DOHH2 (cell line): ENCODE measurements around the gene ICAM1.

ENCODE experiments used
- H3F3A ChIP-seq: fragments of 200-600 bp; sonication (generic), shearing (Covaris generic); 2 replicates; pipeline ENCODE4 v1.6.0; 2016; ENCODE audit warnings: antibody characterized with exemption, mild to moderate bottlenecking; ENCODE audit not compliant: control insufficient read depth, insufficient read depth
- H3K27ac ChIP-seq: fragments of 200-600 bp; sonication (generic); 2 replicates; pipeline ENCODE4 v1.5.1; 2014; ENCODE audit warnings: low read depth, mild to moderate bottlenecking, low read length, moderate library complexity
- H3K27me3 ChIP-seq: fragments of 200-600 bp; sonication (generic); 2 replicates; pipeline ENCODE4 v1.6.1; 2014; ENCODE audit warnings: mild to moderate bottlenecking, low read length, mixed read lengths; ENCODE audit not compliant: control insufficient read depth
- H3K36me3 ChIP-seq: fragments of 200-600 bp; sonication (generic); 2 replicates; pipeline ENCODE4 v1.6.1; 2014; ENCODE audit warnings: mild to moderate bottlenecking, low read length, moderate library complexity, mixed read lengths; ENCODE audit not compliant: control insufficient read depth
- H3K4me1 ChIP-seq: fragments of 200-600 bp; sonication (generic); 2 replicates; pipeline ENCODE4 v1.6.1; 2014; ENCODE audit warnings: mild to moderate bottlenecking, low read length, mixed read lengths; ENCODE audit not compliant: control insufficient read depth
- H3K4me2 ChIP-seq: fragments of 200-600 bp; sonication (generic); 2 replicates; pipeline ENCODE4 v1.6.0; 2014; ENCODE audit warnings: mild to moderate bottlenecking, low read length, moderate library complexity
- H3K4me3 ChIP-seq: fragments of 200-600 bp; sonication (generic); 2 replicates; pipeline ENCODE4 v1.5.1; 2014; ENCODE audit warnings: mild to moderate bottlenecking, low read length, mixed read lengths
- H3K79me2 ChIP-seq: fragments of 200-600 bp; sonication (generic); 2 replicates; pipeline ENCODE4 v1.6.1; 2014; ENCODE audit warnings: mild to moderate bottlenecking, low read length, mixed read lengths; ENCODE audit not compliant: control insufficient read depth
- H3K9me2 ChIP-seq: fragments of 200-600 bp; sonication (generic); replicated peaks from 2 replicates; pipeline ENCODE4 v1.6.1; 2014; ENCODE audit warnings: mild to moderate bottlenecking, low read length, mixed read lengths; ENCODE audit not compliant: control insufficient read depth
- H3K9me3 ChIP-seq: fragments of 200-600 bp; sonication (generic); 2 replicates; pipeline ENCODE4 v1.6.1; 2014; ENCODE audit warnings: antibody characterized with exemption, low read length, mixed read lengths; ENCODE audit not compliant: control insufficient read depth, insufficient read depth
- H4K20me1 ChIP-seq: fragments of 200-600 bp; sonication (generic); 2 replicates; pipeline ENCODE4 v1.6.0; 2014; ENCODE audit warnings: low read depth, mild to moderate bottlenecking, antibody characterized with exemption, low read length, moderate library complexity; ENCODE audit not compliant: control insufficient read depth, insufficient read depth
- CTCF ChIP-seq: fragments of 200-600 bp; sonication (generic); IDR thresholded peaks from one replicate; pipeline ENCODE4 v1.5.1; 2014; ENCODE audit warnings: antibody characterized with exemption, mild to moderate bottlenecking, low read depth, low read length; ENCODE audit not compliant: poor library complexity, severe bottlenecking
- EZH2phosphoT487 ChIP-seq: fragments of 200-600 bp; sonication (generic); IDR thresholded peaks from 2 replicates; pipeline ENCODE4 v1.6.1; 2017; ENCODE audit warnings: borderline replicate concordance, mild to moderate bottlenecking, antibody characterized with exemption, low read length, moderate library complexity, mixed read lengths

Gene ICAM1

GRCh38 chr19:10252707-10253106, 18.2 kb upstream of the ICAM1 start:
- Histone ChIP-seq H3K79me2 (peaks cover 55% of the 10 kb centered on the region), H3K9me3 (no peaks in the 10 kb centered on the region), H3K27ac (peak overlapping the region; percentile 49), H3F3A (peaks cover 18% of the 10 kb centered on the region), H3K4me3 (peak overlapping the region; percentile 81), H3K9me2 (no peaks in the 10 kb centered on the region), H4K20me1 (peaks cover 9% of the 10 kb centered on the region; the same call in 1 of the 2 replicates), H3K4me2 (peak overlapping the region; percentile 92), H3K36me3 (peaks cover 51% of the 10 kb centered on the region), H3K27me3 (no peaks in the 10 kb centered on the region), H3K4me1 (peaks cover 51% of the 10 kb centered on the region)
- no peak for TF ChIP-seq CTCF
- TF ChIP-seq EZH2phosphoT487: no peak

GRCh38 chr19:10254244-10254643, 16.7 kb upstream of the ICAM1 start:
- TF ChIP-seq CTCF (no peak), EZH2phosphoT487 (no peak)

GRCh38 chr19:10255358-10255757, 15.6 kb upstream of the ICAM1 start:
- Histone ChIP-seq H4K20me1 (peaks cover 9% of the 10 kb centered on the region; the same call in 1 of the 2 replicates), H3K27ac (no peak overlapping the region), H3K79me2 (peaks cover 45% of the 10 kb centered on the region), H3K36me3 (peaks cover 74% of the 10 kb centered on the region), H3F3A (peaks cover 11% of the 10 kb centered on the region; the same call in 1 of the 2 replicates), H3K4me2 (no peak overlapping the region), H3K4me1 (peaks cover 37% of the 10 kb centered on the region), H3K27me3 (no peaks in the 10 kb centered on the region), H3K4me3 (no peak overlapping the region), H3K9me3 (no peaks in the 10 kb centered on the region), H3K9me2 (no peaks in the 10 kb centered on the region)
- TF ChIP-seq EZH2phosphoT487: no peak
- no peak for TF ChIP-seq CTCF

More at GRCh38 chr19:10254244-10254643, 16.7 kb upstream of the ICAM1 start:
- Histone ChIP-seq H3K79me2 (peaks cover 53% of the 10 kb centered on the region), H3K27ac (no peak overlapping the region), H3K4me3 (no peak overlapping the region), H3K4me2 (peak overlapping the region; percentile 92; the same call in 1 of the 2 replicates), H3F3A (peaks cover 9% of the 10 kb centered on the region; the same call in 1 of the 2 replicates), H3K9me3 (no peaks in the 10 kb centered on the region), H3K4me1 (peaks cover 48% of the 10 kb centered on the region), H3K36me3 (peaks cover 65% of the 10 kb centered on the region), H3K9me2 (no peaks in the 10 kb centered on the region), H4K20me1 (peaks cover 9% of the 10 kb centered on the region; the same call in 1 of the 2 replicates), H3K27me3 (no peaks in the 10 kb centered on the region)
